GM23338 (cell line): ENCODE results near the gene CUX1. TPM values are rescaled to one million over a fixed set of nuclear protein-coding genes. Genes with fewer than 3 reads are reported as not detected.
A peak's percentile ranks its signal among the peaks of the same experiment; 100 is the strongest.

Experiments used
- ATAC-seq: fragments of 200-7000 bp; cut with Tn5 transposase; 3 replicates; pipeline ENCODE4 v1.9.1; 2020
- DNase-seq: peaks from one replicate; pipeline ENCODE4 v3.0.0-alpha.2; 2015; ENCODE audit warnings: low spot score
- H2AFZ ChIP-seq: fragments of 200-600 bp; sonication (generic); 2 replicates; pipeline ENCODE4 v1.8.0; 2016; ENCODE audit warnings: antibody characterized with exemption, mild to moderate bottlenecking, moderate library complexity
- H3F3A ChIP-seq: fragments of 200-600 bp; sonication (generic); replicated peaks from 2 replicates; pipeline ENCODE4 v1.8.0; 2017; ENCODE audit warnings: antibody characterized with exemption, mixed run types, low read depth
- H3K27ac ChIP-seq: fragments of 200-600 bp; sonication (generic); 2 replicates; pipeline ENCODE4 v1.6.1; 2016; ENCODE audit warnings: low read depth
- H3K27me3 ChIP-seq: fragments of 200-600 bp; sonication (generic); 2 replicates; pipeline ENCODE4 v1.8.0; 2016; ENCODE audit warnings: mild to moderate bottlenecking, mixed run types, moderate library complexity; ENCODE audit not compliant: insufficient read depth
- H3K36me3 ChIP-seq: fragments of 200-600 bp; sonication (generic); 2 replicates; pipeline ENCODE4 v1.8.0; 2016; ENCODE audit warnings: mild to moderate bottlenecking; ENCODE audit not compliant: insufficient read depth
- H3K4me1 ChIP-seq: fragments of 200-600 bp; sonication (generic); 2 replicates; pipeline ENCODE4 v1.8.0; 2016; ENCODE audit warnings: mild to moderate bottlenecking, moderate library complexity; ENCODE audit not compliant: insufficient read depth
- H3K4me2 ChIP-seq: fragments of 200-600 bp; sonication (generic); 2 replicates; pipeline ENCODE4 v1.7.1; 2017; ENCODE audit warnings: mixed run types
- H3K4me3 ChIP-seq: fragments of 200-600 bp; sonication (generic); 2 replicates; pipeline ENCODE4 v1.6.1; 2016; ENCODE audit warnings: mixed run types
- H3K79me2 ChIP-seq: fragments of 200-600 bp; sonication (generic); replicated peaks from 2 replicates; pipeline ENCODE4 v1.8.0; 2017; ENCODE audit warnings: mild to moderate bottlenecking; ENCODE audit not compliant: insufficient read depth
- H3K9me2 ChIP-seq: fragments of 200-600 bp; sonication (generic); 2 replicates; pipeline ENCODE4 v1.8.0; 2017; ENCODE audit not compliant: insufficient read depth
- H4K20me1 ChIP-seq: fragments of 200-600 bp; sonication (generic); replicated peaks from 2 replicates; pipeline ENCODE4 v1.8.0; 2017; ENCODE audit warnings: mild to moderate bottlenecking; ENCODE audit not compliant: insufficient read depth
- H3K27ac Mint-ChIP-seq: 2 replicates; pipeline ENCODE4 v1.8.0; 2020; ENCODE audit warnings: inconsistent platforms, mild to moderate bottlenecking, moderate library complexity, mixed read lengths
- H3K27me3 Mint-ChIP-seq: 3 replicates; pipeline ENCODE4 v1.8.0; 2022; ENCODE audit warnings: low read depth, mild to moderate bottlenecking, moderate library complexity, mixed read lengths, inconsistent platforms; ENCODE audit not compliant: insufficient read depth, poor library complexity
- H3K36me3 Mint-ChIP-seq: 3 replicates; pipeline ENCODE4 v1.8.0; 2021; ENCODE audit warnings: low read depth, mild to moderate bottlenecking, inconsistent platforms, moderate library complexity, mixed read lengths
- H3K4me1 Mint-ChIP-seq: 3 replicates; pipeline ENCODE4 v1.8.0; 2020; ENCODE audit warnings: mild to moderate bottlenecking, inconsistent platforms, mixed read lengths
- H3K4me3 Mint-ChIP-seq: 3 replicates; pipeline ENCODE4 v1.8.0; 2021; ENCODE audit warnings: moderate library complexity, mild to moderate bottlenecking, inconsistent platforms, mixed read lengths
- H3K9me3 Mint-ChIP-seq: 3 replicates; pipeline ENCODE4 v1.8.0; 2020; ENCODE audit warnings: moderate library complexity, mild to moderate bottlenecking, inconsistent platforms, mixed read lengths
- CREB1 ChIP-seq: fragments of 250-450 bp; sonication (Bioruptor Pico); IDR thresholded peaks from 2 replicates; pipeline ENCODE4 v1.5.0; 2020; ENCODE audit warnings: low read depth, mild to moderate bottlenecking, moderate library complexity
- ETS1 ChIP-seq: IDR thresholded peaks from 2 replicates; pipeline ENCODE4 v1.6.1; 2016; ENCODE audit warnings: antibody characterized with exemption
- JUNB ChIP-seq: IDR thresholded peaks from one replicate; pipeline ENCODE4 v1.6.1; 2016; ENCODE audit warnings: antibody characterized with exemption; ENCODE audit not compliant: unreplicated experiment
- POLR2AphosphoS5 ChIP-seq: IDR thresholded peaks from 2 replicates; pipeline ENCODE4 v1.6.1; 2016; ENCODE audit warnings: antibody characterized with exemption, low read depth
- STAT1 ChIP-seq: IDR thresholded peaks from one replicate; pipeline ENCODE4 v1.6.1; 2016; ENCODE audit warnings: antibody characterized with exemption; ENCODE audit not compliant: unreplicated experiment
- ZNF462 ChIP-seq: fragments of 250-450 bp; sonication (Bioruptor Pico); IDR thresholded peaks from 2 replicates; pipeline ENCODE4 v1.5.0; 2020; ENCODE audit warnings: mild to moderate bottlenecking, moderate library complexity
- polyA plus RNA-seq: library from polyadenylated mRNA; unstranded; fragments of >200 nt; fragmentation: Nextera tagmentation; extraction: Ambion mirVana; gene quantifications from 2 replicates; pipeline ENCODE4 v1.2.1, GENCODE V29; 2016
- total RNA-seq: library from RNA; depleted of rRNA; stranded (reverse); fragments of >200 nt; shearing (Covaris generic); gene quantifications from 2 replicates; pipeline ENCODE4 v1.2.3, GENCODE V29; 2014

CUX1 gene
- total and polyA plus RNA-seq, 2 experiments from 2014 or later, result 49.9 to 64.0 TPM

GRCh38 chr7:102155821-102156441 lies 338.5 kb downstream of the CUX1 start:
- H3K9me3 Mint-ChIP-seq, result no peaks in the 10 kb centered on the region
- peaks cover 8% of the 10 kb centered on the region for H3K27me3 Mint-ChIP-seq
- peak overlapping the region; percentile 7; the same call in 1 of the 2 replicates for H3K27ac ChIP-seq
- DNase-seq, result no peak
- H3K4me1 ChIP-seq, result peaks cover 28% of the 10 kb centered on the region
- no peaks in the 10 kb centered on the region for H3K9me2 ChIP-seq
- no peak overlapping the region for H3K4me2 ChIP-seq
- H4K20me1 ChIP-seq, result no peaks in the 10 kb centered on the region
- H3K27me3 ChIP-seq, result no peaks in the 10 kb centered on the region
- H3K4me3 Mint-ChIP-seq, result no peak overlapping the region
- H3K36me3 ChIP-seq, result no peaks in the 10 kb centered on the region; the same call in 1 of the 2 replicates
- no peak for TF ChIP-seq STAT1
- no peak overlapping the region for H2AFZ ChIP-seq
- H3K79me2 ChIP-seq, result no peaks in the 10 kb centered on the region
- no peak for ATAC-seq
- peaks cover 6% of the 10 kb centered on the region; the same call in 1 of the 2 replicates for H3F3A ChIP-seq
- H3K4me3 ChIP-seq, result no peak overlapping the region
- H3K4me1 Mint-ChIP-seq, result peaks cover 29% of the 10 kb centered on the region
- H3K36me3 Mint-ChIP-seq, result peaks cover 22% of the 10 kb centered on the region
- H3K27ac Mint-ChIP-seq, result no peak overlapping the region; the same call in 1 of the 2 replicates

- H3K9me3 Mint-ChIP-seq, result no peaks in the 10 kb centered on the region
- H3K79me2 ChIP-seq, result no peaks in the 10 kb centered on the region
- H2AFZ ChIP-seq, result no peak overlapping the region
- H4K20me1 ChIP-seq, result no peaks in the 10 kb centered on the region
- H3F3A ChIP-seq, result peaks cover 4% of the 10 kb centered on the region; the same call in 1 of the 2 replicates
- H3K9me2 ChIP-seq, result no peaks in the 10 kb centered on the region
- ATAC-seq (peak; percentile 8; the same call in 1 of the 3 replicates), DNase-seq (no peak)
- peak overlapping the region; percentile 82; the same call in 1 of the 2 replicates for H3K27ac Mint-ChIP-seq
- H3K27me3 Mint-ChIP-seq, result peaks cover 7% of the 10 kb centered on the region
- no peak overlapping the region for H3K4me2 ChIP-seq
- TF ChIP-seq POLR2AphosphoS5 (no peak), JUNB (no peak), ETS1 (no peak), ZNF462 (CRISPR knock-in tag) (no peak), CREB1 (CRISPR knock-in tag) (no peak)
- no peaks in the 10 kb centered on the region for H3K27me3 ChIP-seq
- H3K27ac ChIP-seq, result no peak overlapping the region
- peaks cover 19% of the 10 kb centered on the region for H3K4me1 ChIP-seq
- no peak overlapping the region for H3K4me3 Mint-ChIP-seq
- no peaks in the 10 kb centered on the region; the same call in 1 of the 2 replicates for H3K36me3 ChIP-seq
- H3K36me3 Mint-ChIP-seq, result peaks cover 22% of the 10 kb centered on the region
- peaks cover 21% of the 10 kb centered on the region for H3K4me1 Mint-ChIP-seq
- H3K4me3 ChIP-seq, result no peak overlapping the region
Measured at GRCh38 chr7:102156867-102157266, 339.4 kb downstream of the CUX1 start.
